HG02885 (cell line): ENCODE data around the gene ACBD3.

Source experiments
- ATAC-seq: cut with Tn5 transposase; IDR thresholded peaks from one replicate; pipeline ENCODE4 v1.9.1; 2021; ENCODE audit warnings: mild to moderate bottlenecking; ENCODE audit not compliant: unreplicated experiment, poor library complexity

Gene ACBD3

DNA sequence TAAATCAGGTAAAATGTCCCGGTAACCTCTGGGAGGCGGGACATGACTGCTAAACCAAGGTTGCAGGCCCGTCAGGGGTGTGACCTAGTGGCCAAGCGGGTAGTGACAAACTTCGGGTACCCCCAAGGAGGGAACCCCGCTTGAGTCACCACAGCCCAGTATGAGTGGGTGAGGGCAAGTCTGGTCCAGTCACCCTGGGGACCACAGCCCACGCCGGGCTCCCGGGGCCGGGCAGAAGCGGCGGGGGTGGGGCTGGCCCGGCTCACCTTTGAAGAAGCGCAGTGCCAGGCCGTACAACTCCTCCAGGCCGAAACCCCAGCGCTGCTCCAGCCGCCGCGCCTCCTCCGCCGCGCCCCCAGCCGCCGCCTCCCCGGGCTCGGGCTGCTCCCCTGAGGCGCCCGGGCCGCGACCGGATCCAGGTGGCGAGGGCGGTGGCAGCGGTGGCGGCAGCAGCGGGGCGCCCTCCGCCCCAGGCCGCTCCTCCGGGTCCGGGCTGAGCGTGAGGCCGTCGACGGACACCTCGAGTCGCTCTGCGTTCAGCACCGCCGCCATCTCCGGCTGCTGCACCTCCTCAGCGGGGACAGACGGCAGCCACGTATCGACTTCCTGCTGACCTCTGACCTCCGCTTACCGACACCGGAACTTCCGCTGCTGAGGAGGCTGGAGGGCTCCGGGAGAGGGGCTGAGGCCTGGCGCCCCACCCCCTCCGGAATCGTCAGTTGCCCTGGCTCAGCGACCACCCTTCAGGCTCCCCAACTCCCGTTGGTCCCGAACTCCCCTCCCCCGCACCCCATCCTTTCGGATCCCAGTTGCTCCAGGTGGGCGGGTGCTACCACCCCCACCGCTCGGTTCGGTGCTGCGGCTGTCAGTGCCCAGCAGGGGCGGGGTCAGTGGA, at the start of gene ACBD3:
Gene ACBD3 (minus strand): TSS at position 618 of the 895 bp plus-strand sequence. CDS start 66 bp downstream, at position 552.
- ATAC-seq, result peak; percentile 94

DNA sequence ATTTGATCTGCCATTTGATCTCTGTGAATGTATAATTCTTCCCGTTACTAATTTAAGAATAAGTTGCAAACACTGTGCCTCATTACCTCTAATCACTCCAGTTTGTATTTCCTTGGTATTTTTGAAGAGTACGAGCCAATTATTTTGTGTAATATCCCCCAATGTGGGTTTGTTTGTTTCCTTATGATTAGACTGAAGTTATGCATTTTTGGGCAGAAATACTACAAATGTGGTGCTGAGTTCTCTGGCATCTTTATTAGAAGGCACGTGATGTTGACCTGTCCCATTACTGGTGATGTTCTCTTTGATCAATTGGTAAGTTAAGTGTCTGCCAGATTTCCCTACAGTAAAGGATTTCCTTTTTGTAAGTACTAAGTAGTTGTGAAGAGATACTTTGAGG, 47.3 kb upstream of the ACBD3 start:
- ATAC-seq, result no peak

DNA sequence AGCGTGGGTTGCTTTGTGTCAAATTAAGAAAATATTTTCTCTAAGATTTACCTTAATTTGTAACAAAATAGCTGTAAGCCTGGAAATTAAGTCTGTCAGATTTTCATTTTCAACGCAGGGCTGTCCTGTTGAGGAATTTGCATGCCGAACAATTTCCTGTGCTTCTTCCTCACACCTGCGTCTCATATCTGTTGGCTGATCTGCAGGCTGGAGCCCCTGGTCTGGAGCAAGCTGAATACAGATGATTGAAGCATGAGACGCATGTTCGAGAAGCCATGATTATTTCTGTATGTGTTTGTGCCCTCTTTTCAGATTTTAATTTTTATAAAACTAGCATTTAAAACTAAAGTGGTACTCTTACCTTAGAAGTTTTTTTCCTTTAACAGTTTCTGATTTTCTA, 46.8 kb upstream of the ACBD3 start:
- ATAC-seq, result peak; percentile 72

DNA sequence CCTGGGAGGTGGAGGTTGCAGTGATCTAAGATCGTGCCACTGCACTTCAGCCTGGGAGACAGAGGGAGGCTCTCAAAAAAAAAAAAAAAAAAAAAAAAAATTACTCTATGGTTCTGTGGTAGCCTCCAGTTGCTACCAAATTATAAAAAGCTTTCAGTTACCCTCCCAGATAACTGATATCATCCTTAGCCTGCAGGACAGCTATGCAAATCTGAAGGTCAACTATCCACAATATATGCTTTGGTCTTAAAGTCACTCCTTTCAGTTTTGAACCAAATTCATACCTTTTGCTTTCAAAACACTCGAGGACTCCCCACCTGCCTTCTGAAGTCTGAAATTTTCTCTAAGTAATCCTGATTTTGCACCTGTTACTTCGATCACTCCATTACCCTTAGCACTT, 40.1 kb upstream of the ACBD3 start:
- peak; percentile 35 for ATAC-seq

DNA sequence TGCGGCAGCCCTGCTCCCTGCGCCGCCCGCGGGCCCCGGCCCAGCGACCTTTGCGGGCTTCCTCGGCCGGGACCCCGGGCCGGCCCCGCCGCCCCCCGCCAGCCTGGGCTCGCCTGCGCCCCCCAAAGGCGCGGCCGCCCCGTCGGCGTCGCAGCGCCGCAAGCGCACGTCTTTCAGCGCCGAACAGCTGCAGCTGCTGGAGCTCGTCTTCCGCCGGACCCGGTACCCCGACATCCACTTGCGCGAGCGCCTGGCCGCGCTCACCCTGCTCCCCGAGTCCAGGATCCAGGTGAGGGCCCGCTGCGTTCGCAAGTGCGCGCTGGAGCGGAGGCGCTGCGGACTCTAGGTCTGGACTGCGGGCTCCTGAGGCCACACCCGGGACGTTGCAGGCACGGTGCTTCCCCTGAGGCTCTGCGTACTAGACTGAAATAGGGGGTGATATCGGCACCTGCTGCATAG, 37.3 kb upstream of the ACBD3 start:
- peak; percentile 70 for ATAC-seq

DNA sequence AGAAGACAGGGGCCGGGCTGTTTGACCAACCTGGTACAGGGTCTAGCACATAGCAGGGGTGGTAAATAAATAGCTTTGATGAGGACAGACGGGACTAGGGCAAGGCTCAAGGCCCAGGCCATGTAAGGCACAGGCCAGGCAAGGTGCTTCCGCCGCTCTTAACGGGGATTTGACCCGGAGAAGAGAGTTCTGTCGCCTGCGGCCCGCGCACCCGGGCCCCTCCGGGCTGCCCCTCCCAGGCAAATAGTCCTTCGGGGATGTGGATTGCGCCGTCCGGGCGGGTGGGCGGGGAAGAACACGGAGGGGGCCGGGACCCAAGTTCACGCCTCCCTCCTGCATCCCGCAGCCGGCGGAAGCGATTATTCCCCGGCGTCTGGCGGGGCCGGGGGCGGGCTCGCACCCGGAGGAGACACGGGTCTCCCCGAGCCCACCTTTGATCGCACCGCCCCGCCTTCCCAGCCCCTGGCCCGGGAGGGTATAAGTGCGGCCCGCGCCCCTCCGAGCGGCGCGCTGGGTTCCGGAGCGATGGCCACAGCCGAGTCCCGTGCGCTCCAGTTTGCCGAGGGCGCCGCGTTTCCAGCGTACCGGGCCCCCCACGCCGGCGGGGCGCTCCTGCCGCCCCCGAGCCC, 36.7 kb upstream of the ACBD3 start, which contains the start of gene MIXL1:
Gene MIXL1 (plus strand): TSS at position 508 of the 629 bp plus-strand sequence. CDS start 18 bp downstream, at position 526.
- peak; percentile 44 for ATAC-seq

DNA sequence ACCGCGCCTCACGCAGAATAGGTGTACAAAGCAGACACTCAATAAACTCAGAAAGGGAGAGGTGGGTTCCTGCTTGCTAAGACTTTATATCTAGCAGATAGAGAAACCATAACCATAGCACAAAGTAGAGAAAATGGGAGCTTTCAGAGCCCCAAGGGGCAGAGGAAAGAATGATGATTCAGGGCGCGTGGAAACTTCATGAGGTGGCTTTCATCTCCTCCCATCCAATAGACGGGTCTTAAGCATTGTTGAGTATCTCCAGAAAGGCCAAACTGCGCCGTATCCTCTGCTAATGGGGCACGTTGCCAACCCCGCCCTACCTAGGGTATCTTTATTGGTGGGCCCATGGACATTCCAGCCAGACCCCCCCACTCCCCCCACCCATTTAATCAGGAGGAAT, 36.1 kb upstream of the ACBD3 start:
- ATAC-seq, result no peak

DNA sequence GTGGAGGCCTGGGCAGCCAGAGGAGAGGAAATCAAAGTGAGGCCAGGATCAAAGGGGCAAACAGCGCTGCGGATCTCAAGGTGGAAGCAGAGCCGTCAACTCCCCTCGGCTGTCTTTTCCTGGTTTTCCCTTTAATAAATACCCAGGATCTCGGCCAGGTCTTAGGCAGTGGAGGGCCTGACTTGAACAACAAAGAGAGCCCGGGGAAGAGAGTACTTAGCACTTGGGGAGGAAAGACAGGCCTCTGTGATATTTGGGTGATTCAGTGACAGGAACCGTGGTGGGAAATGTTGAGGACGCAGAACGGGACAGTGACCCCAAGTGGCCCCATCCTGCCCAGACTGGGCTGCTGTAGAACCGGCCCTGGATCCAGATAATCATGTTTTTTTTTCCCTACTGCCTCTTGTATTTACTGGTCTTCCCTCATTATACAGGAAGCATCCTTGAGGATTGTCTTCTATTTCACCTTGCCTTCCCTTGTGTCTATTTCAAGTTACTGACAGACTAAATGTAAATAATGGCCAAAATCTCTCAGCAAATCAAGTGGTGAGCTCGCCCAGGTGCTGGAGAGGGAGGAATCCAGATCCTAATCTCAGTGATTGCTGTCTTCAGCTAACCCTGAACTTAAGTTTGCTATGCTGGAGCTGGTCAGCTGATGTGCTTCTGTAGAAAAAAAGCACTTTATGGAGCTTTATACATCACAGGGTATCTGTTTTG, 34.1 kb upstream of the ACBD3 start:
- no peak for ATAC-seq

DNA sequence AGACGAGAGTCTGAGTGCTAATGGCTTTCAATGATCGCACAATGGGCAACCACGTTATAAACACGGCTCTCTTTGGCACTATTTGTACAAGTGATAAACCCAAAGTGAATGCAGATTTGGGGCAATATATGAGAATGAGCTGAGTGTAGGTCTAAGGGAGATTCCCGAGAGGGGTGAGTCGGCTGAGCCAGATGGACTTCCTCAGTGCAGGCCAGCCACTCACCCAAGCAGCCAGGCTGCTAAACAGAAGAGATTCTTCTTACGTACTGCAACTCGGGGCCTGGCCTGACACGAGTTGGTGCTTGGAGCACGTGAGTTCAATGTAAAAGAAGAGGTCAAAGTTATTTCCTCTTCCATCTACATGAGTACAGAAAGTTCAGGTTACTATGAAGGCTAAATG, 30.7 kb upstream of the ACBD3 start:
- ATAC-seq, result no peak

DNA sequence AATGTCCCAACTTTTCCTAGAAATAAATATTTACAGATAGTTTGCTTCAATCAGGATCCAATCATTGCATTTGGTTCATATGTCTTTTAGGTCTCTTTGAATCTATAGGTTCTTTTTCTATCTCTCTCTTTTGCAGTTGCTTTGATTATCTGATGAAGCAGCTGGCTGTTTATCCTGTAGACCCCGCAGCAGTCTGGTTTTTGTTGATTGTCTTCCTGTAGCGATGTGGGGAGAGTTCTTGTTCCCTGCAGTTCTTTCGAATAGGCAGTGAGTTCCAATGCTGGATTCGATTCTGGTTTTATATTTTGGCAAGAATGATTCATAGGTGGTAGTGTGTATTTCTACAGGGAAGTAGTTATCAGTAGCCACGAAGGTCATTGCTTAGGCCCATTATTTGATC, 29.5 kb upstream of the ACBD3 start:
- no peak for ATAC-seq

DNA sequence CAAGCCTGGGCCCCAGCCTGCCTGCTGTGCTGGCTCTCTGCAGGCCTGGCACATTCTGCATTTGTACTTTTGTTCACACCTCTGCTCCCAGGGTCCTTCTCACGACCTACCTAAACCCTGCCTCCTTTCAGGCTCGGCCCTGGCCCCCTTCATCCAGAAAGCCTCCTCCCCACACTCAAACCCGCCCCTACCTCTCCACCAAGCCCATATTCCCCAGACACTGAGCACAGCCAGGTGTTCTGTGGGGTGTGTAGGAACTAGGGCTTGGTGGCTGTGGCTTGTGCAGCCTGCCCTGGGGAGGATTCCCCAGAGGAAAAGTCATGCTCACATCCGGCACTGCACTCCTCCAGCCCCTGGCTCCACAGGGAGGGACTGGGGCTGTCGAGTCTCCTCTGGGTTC, 28.7 kb upstream of the ACBD3 start:
- ATAC-seq, result no peak

DNA sequence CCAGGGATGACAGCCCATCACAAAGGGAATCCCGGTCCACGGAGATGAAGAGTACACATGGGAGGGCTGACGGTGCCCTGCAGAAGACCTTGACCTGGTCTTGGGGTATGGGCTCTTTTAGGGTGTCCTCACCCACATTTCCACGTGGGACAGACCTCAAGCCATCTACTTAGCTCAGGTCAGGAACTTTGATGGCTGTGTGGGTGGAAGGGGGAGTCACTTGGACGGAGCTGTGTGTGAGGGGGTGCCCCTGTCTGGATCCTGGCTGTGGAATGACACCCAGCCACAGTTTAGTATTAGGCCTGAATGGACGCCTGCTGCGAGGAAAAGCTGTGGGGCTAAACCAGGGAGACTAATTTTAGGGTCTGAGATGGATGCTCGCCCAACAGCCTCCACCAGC, 26.0 kb upstream of the ACBD3 start:
- ATAC-seq, result no peak

DNA sequence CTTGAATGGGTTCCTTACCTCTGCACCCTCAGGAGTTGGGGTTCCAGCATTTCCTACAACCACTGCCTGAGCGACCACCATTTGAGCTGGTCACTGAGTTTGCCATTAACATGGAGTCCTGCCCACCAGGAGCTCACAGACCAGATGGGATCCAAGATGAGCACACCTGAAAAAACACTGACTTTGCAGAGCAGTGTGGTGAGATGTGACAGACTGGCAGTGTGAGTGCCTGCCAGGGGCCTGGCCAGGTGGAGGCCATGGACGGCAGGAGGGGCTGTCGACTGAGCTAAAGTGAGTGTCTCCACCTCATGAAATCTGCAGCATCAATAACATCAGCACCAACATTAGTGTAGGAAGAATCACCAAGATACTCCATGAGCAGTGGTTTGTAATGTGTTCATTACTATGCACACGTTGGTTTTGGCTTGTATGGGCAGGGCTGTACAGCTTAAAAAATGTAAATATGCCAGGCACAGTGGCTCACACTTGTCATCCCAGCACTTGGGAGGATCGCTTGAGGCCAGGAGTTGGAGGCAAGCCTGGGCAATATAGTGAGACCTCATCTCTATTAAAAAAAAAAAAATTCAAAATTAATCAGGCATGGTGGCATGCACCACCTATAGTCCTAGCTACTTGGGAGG, 24.8 kb upstream of the ACBD3 start:
- no peak for ATAC-seq

DNA sequence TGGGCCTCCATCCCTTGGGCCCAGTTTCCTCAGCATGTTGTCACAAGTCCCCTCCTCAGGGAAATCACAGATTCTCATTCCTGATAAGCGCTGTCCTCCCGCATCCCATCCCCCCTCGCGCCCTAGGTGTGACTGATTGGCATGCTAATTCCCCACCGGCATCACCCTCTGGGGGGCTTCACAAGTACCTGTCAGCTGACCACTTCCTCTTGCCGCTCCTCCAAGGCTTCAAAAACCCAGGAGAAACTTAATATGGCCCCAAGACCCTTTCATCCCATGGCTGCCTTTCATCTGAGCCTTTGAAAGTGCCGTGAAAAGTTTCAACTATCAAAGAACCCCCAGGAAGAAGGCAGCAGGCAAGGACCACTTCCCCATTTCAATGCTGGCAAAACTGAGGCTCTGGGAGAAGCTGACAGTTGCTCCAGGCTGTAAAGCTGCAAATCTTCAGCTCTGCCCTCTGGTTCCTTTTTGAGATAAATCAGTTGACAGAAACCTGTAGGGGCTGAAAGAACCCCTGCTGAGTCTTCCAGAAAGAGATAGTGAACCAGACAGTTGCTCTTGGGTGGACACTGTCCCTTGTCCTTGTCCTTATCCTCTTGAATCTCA, 24.1 kb upstream of the ACBD3 start:
- no peak for ATAC-seq

DNA sequence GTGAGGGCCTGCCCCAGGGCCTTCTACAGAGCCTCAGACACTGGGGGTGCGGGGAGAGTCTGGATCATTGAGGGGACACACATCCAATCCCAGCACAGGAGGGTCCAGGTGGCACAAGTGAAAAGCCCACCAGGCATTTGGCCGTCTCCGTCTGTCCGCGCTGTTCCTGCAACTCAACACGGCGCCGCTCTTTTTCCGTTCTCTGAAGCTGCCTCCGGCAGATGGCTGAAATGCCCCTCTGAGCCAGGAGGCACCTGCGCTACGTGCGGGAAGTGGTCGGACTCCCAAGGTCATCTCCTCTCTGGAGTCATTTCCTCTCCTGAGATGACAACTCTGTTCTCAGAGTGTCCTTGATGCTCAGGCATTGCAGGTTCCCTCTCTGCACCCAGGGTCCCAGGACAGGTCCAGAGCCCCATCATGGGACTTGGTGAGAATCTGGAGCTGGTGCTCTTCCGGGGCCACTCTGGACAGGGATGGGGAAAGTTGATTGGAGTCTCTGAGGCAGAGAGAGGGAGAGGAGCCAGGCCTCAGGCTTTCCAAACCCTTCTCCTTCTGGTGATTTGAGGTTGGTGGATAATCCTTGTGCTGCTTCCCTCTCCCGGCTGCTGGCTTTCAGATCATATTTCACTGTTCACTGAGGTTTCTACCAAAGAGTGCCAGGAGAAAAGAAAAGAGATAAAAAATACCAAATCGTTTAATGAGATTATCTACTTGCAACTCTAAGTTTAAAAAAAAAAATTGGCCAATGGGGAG, 22.9 kb upstream of the ACBD3 start:
- ATAC-seq, result no peak

DNA sequence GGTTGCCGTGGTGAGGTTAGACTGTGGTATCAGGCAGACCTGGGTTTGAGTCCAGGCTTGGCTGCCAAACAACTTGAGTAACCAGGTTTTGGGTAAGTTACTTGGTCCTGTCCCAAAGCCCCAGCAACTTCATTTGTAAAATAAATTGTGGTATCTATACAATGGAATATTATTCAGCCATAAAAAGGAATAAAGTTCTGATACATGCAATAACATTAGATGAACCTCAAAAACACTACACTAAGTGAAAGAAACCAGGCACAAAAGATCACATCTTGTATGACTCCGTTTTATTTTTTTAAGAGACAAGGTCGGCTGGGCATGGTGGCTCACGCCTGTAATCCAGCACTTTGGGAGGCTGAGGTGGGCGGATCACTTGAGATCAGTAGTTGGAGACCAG, 20.5 kb upstream of the ACBD3 start:
- no peak for ATAC-seq

DNA sequence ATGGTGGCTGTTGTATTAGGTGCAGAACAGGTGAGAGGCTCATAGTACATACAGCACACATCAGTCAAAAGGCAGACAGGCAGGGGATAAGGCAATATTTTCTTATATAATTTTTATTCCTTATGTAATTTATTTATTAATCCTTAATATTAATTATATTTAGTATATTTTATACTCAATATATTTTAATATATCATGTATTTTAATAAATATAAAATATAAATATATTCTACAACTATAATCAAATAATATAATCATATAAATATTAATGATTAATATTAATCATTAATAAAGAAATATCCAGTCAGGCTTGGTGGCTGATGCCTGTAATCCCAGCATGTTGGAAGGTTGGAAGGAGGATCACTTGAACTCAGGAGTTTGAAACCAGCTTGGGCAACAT, 17.7 kb upstream of the ACBD3 start:
- ATAC-seq, result no peak

DNA sequence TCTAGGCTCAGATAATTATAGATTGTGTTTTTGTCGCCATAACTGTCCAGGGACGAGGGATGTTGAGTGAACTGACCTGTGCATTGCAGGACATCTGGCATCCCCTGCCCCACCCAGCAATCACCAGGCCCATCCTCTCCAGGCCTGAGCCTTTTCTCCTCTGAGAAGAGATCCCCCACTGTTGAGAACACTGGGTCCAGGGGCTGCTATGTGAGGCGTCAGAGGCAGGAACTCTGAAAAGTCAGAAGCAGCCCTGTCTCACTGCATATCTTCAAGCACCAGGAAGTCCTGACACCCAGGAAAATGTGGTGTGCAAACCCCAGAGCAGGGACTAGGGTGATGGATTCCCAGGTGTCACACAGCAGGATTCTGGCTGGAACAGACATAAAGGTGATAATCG, 17.1 kb upstream of the ACBD3 start:
- no peak for ATAC-seq

DNA sequence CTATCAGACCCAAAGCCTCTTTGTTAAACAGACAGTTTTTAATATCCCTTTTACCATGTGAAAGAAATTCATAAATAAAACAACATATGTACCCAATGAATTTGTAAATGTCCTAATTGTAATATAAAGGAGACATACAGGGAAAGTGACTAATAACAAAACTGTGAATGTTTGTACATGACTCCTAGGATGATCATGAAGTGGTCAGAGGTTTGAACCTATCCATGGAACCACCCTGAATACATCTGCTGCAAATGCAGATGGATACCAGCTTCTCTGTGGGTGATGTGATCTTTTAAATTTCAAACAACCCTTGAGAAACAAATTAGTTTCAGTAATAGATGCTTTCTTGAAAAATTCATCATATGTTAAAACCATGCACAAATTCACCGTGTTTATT, 16.7 kb upstream of the ACBD3 start:
- no peak for ATAC-seq
